GM12872 (cell line): ENCODE results near the gene NT5DC3.
A peak's percentile ranks its signal among the peaks of the same experiment; 100 is the strongest.

Experiments used
- CTCF ChIP-seq: IDR thresholded peaks from 3 replicates; pipeline ENCODE4 v1.5.1; 2011; ENCODE audit warnings: low read depth, mild to moderate bottlenecking, low read length, moderate library complexity; ENCODE audit not compliant: insufficient read depth

The NT5DC3 gene

GRCh38 chr12:103819892-103820291, 21.1 kb downstream of the NT5DC3 start:
- TF ChIP-seq CTCF, result no peak

DNA sequence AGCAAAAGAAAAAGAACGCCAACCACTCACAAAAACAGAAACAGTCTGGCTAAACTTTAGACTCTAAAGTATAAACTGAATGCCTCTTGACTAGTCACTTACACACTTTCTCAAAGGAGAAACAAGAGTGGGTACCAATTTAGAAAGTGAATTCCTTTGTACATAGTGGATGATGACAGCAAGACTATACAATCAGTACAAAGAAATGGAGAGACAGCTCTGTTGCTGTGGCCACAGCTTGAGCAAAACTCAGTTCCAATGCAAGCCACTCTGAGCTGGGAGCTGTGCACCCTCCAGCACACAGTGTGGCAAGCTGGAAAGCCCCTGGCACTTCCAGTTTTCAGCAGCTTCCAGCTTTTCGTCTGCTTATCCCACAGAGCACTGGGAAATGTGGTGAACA, 21.7 kb downstream of the NT5DC3 start:
- no peak for TF ChIP-seq CTCF

GRCh38 chr12:103817791-103818190, 23.2 kb downstream of the NT5DC3 start:
- no peak for TF ChIP-seq CTCF

DNA sequence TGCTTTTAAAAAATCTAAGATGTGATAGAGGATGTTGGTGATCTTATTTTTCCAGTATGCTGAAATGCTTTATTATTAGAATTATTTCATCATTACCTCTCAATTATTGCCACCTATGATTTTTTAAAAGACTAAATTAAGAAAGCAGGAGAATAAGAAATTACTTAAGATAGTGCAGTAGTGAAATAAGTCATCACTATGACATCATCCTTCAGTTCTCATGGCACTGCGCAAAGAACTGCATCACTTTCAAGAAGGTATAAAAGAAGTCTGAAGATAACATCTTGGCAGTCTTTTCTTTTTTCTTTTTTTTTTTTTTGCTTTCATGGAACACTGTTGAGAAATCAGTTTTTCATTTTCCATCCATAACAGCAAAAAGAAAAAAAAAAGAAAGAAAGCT, 24.4 kb downstream of the NT5DC3 start:
- no peak for TF ChIP-seq CTCF

GRCh38 chr12:103814436-103814835, 26.6 kb downstream of the NT5DC3 start:
- no peak for TF ChIP-seq CTCF

- no peak for TF ChIP-seq CTCF
Measured at GRCh38 chr12:103813949-103814348, 27.1 kb downstream of the NT5DC3 start.

GRCh38 chr12:103813426-103813825, 27.6 kb downstream of the NT5DC3 start:
- TF ChIP-seq CTCF, result no peak

- TF ChIP-seq CTCF, result 0 out of 3 replicates have a peak, but pooled peaks have one; percentile 9
Measured at GRCh38 chr12:103812789-103813188, 28.2 kb downstream of the NT5DC3 start.
